ENCODE measurements around the gene TNKS2. TPM values are rescaled to one million over a fixed set of nuclear protein-coding genes. Genes with fewer than 3 reads are reported as not detected.

Gene TNKS2
- total and polyA plus RNA-seq, 7 donors: 6.3 to 49.5 (median 29.8) TPM

- Histone ChIP-seq H3K9me3 (no peaks in the 10 kb centered on the region), H3K27me3 (ENCODE audit: insufficient read depth in 3 of 3, low read length in 2 of 3) (no peaks in the 10 kb centered on the region), H3K4me3 (no peak overlapping the region), H3K4me1 (peaks cover 16% of the 10 kb centered on the region), H3K27ac (no peak overlapping the region), H3K36me3 (ENCODE audit: insufficient read depth in 1 of 2, low read depth in 1 of 2) (peaks cover 0 to 2% of the 10 kb centered on the region in 2 donors)
- 72 to 80% (median 76%) methylated on average over 5 of the region's 5 CpGs for WGBS, 3 donors
- no peak for DNase-seq
- TF ChIP-seq CTCF (IDR thresholded peaks at IDR 0.05): no peak
- intact Hi-C loops (cut with DNase I): no loop called here
- no peak for ATAC-seq
These were observed 108.9 kb downstream of the TNKS2 start for GRCh38 chr10:91907033-91907594.

- Histone ChIP-seq H3K4me1 (peaks cover 10% of the 10 kb centered on the region), H3K4me3 (peak overlapping the region; percentile 82), H3K27ac (peak overlapping the region; percentile 74), H3K36me3 (ENCODE audit: insufficient read depth in 1 of 2, low read depth in 1 of 2) (peaks cover 0 to 2% of the 10 kb centered on the region in 2 donors), H3K9me3 (no peaks in the 10 kb centered on the region), H3K27me3 (ENCODE audit: insufficient read depth in 3 of 3, low read length in 2 of 3) (no peaks in the 10 kb centered on the region)
- intact Hi-C loops (cut with DNase I): loop anchor here in 1 of 2 donors (2.0 kb wide), 1 partner anchor 149 kb away; no protein-coding TSS in a partner anchor
- no peak for TF ChIP-seq CTCF (IDR thresholded peaks at IDR 0.05)
- ATAC-seq (peak in 3 of 4 donors; percentile 8 to 20 (median 9)), DNase-seq (no peak)
- 6 to 10% (median 9%) methylated on average over 18 of the region's 18 CpGs for WGBS, 3 donors
These were observed 109.7 kb downstream of the TNKS2 start for GRCh38 chr10:91907914-91908336.

DNA sequence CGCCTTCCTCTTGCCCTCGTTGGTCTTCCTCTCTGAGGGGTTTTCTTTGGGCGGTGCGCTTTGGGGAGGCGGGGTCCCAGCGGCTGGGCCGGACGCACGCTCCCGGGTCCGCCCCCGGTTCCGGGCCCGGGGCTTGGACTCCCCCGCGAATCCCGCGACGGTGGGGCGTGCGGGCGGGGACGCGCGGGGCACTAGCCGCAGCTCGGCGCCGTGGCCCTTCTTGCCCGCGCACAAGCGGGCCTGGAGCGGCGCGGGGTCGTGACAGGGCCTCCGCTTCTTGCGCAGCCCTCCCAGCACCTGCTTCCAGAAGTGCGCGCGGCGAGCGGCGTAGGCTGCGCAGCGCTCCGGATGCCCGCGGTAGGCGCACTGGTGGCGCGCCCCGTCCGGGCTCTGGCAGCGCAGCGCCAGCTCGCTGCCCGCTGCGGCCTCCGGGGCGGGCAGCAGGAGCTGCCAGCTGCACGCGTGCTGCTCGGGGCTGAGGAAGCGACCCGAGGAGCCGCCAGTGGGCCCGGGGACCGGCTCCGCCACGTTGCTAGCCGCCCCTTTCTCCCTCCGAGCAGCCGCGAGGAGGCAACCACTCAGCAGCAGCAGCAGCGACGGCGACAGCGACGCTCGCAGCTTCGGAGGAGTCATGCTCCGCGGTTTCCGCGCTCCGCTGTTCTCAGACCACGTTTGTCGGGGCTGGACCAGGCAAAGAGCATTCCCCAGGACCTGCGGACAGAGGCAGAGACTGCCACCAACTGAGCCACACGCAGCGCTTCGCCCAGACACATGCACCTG is 110.3 kb downstream of the TNKS2 start:
- intact Hi-C loops (cut with DNase I): loop anchor here in 1 of 2 donors (2.0 kb wide), 1 partner anchor 150 kb away; no protein-coding TSS in a partner anchor

DNA sequence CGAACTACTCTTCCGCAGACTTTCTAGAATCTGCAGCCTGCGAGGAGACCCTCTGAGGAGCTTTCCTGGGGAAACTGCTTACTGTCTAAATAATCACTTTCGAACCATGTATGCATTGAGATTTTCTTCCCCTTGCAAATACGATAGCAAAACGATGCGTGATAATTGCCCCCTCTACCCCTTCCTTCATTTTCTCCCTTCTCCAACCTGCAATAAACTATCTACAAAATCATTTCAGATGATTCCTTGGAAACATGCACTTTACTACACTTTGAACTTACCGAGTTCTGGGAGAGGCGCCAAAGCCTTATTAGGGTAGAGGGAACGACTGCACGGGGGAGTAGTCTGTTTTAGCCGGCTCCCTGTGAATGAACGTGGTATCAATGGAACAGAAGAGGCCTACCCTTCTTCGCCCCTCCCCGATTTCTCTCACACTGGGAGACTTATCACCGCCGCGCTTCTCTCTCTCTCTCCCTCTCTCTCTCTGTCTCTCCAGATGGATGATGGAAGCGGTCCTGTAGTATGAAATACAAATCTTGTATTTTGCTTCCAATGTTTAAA is 111.0 kb downstream of the TNKS2 start, which contains the start of gene FGFBP3:
FGFBP3 (minus strand) TSS at position 370 of the 561 bp plus-strand sequence. CDS start 517 bp downstream, outside the sequence.
- peaks cover 5% of the 10 kb centered on the region for H3K9me3 ChIP-seq
- WGBS, 3 donors: 0 to 1% (median 1%) methylated on average over 19 of the region's 19 CpGs
- peak in 3 of 4 donors; percentile 18 to 49 (median 33) for ATAC-seq
- TF ChIP-seq CTCF (IDR thresholded peaks at IDR 0.05): no peak
- no peaks in the 10 kb centered on the region for H3K27me3 ChIP-seq (ENCODE audit: insufficient read depth in 3 of 3, low read length in 2 of 3)
- H3K36me3 ChIP-seq (ENCODE audit: insufficient read depth in 1 of 2, low read depth in 1 of 2): peaks cover 0 to 2% of the 10 kb centered on the region in 2 donors
- H3K4me3 ChIP-seq: peak within 1 kb of the TSS; percentile 82
- intact Hi-C loops (cut with DNase I): loop anchor here in 1 of 2 donors (2.0 kb wide), 1 partner anchor 150 kb away; no protein-coding TSS in a partner anchor
- peaks cover 10% of the 10 kb centered on the region for H3K4me1 ChIP-seq
- H3K27ac ChIP-seq: peak within 1 kb of the TSS; percentile 74
- no peak for DNase-seq

More for the DNA sequence above, 110.3 kb downstream of the TNKS2 start:
- WGBS, 3 donors: 0 to 1% (median 0%) methylated on average over 72 to 93 of the region's 93 CpGs
- Histone ChIP-seq H3K27ac (peak overlapping the region; percentile 74), H3K4me3 (peak overlapping the region; percentile 82), H3K36me3 (ENCODE audit: insufficient read depth in 1 of 2, low read depth in 1 of 2) (peaks cover 0 to 2% of the 10 kb centered on the region in 2 donors), H3K27me3 (ENCODE audit: insufficient read depth in 3 of 3, low read length in 2 of 3) (no peaks in the 10 kb centered on the region), H3K9me3 (peaks cover 5% of the 10 kb centered on the region), H3K4me1 (peaks cover 10% of the 10 kb centered on the region)
- DNase-seq (peak; percentile 77 to 87), ATAC-seq (peak; percentile 93 to 97 (median 96))
- TF ChIP-seq CTCF (IDR thresholded peaks at IDR 0.05): peak; percentile 35
